Astrocyte of the cerebellum (primary cell): ENCODE data around the gene POLDIP3.
"Not testable (repeated sequence)": the region's sequence is repeated elsewhere in the genome, so short reads cannot be mapped to it uniquely, and the experiment has no call there.

Experiments
- DNase-seq: peaks from one replicate; pipeline ENCODE4 v3.0.0-alpha.2; 2011; ENCODE audit warnings: low read depth
- H3K4me3 ChIP-seq: 2 replicates; pipeline ENCODE4 v1.5.1; 2011; ENCODE audit warnings: mild to moderate bottlenecking, low read depth, low read length, moderate library complexity
- in situ Hi-C: cut with HindIII; loops from 2 replicates; pipeline ENCODE4 v1.10.0; 2017; ENCODE audit warnings: low sequenced_read_pairs
- TF ChIP-seq, protein P1 (sequence below): IDR thresholded peaks from 2 replicates; pipeline ENCODE4 v1.5.1; 2012; ENCODE audit warnings: low read length, low read depth, moderate library complexity, mild to moderate bottlenecking; ENCODE audit errors: missing control alignments

Gene POLDIP3

DNA sequence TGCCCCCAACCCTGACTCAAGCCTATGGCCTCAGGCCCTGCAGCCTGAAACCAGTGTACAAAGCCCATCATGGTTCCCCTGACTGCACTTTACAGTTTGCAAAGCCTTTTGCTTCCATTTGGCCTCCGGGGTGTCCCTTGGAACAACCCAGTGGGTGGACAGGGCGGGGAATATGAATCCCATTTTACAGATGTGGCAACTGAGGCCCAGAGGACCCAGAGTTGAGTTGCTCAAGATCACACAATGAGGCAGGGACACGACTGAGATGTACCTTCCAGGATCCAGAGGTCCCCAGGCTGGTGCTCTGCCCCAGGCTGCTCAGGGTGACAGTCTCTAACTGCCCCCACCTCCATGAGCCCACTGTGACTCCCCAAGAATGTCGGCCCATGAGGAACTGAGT, 5.4 kb upstream of the POLDIP3 start:
- H3K4me3 ChIP-seq, result no peak overlapping the region
- TF ChIP-seq, protein P1, sequence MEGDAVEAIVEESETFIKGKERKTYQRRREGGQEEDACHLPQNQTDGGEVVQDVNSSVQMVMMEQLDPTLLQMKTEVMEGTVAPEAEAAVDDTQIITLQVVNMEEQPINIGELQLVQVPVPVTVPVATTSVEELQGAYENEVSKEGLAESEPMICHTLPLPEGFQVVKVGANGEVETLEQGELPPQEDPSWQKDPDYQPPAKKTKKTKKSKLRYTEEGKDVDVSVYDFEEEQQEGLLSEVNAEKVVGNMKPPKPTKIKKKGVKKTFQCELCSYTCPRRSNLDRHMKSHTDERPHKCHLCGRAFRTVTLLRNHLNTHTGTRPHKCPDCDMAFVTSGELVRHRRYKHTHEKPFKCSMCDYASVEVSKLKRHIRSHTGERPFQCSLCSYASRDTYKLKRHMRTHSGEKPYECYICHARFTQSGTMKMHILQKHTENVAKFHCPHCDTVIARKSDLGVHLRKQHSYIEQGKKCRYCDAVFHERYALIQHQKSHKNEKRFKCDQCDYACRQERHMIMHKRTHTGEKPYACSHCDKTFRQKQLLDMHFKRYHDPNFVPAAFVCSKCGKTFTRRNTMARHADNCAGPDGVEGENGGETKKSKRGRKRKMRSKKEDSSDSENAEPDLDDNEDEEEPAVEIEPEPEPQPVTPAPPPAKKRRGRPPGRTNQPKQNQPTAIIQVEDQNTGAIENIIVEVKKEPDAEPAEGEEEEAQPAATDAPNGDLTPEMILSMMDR, result no peak
- in situ Hi-C loops, result no loop called here
- DNase-seq, result no peak

DNA sequence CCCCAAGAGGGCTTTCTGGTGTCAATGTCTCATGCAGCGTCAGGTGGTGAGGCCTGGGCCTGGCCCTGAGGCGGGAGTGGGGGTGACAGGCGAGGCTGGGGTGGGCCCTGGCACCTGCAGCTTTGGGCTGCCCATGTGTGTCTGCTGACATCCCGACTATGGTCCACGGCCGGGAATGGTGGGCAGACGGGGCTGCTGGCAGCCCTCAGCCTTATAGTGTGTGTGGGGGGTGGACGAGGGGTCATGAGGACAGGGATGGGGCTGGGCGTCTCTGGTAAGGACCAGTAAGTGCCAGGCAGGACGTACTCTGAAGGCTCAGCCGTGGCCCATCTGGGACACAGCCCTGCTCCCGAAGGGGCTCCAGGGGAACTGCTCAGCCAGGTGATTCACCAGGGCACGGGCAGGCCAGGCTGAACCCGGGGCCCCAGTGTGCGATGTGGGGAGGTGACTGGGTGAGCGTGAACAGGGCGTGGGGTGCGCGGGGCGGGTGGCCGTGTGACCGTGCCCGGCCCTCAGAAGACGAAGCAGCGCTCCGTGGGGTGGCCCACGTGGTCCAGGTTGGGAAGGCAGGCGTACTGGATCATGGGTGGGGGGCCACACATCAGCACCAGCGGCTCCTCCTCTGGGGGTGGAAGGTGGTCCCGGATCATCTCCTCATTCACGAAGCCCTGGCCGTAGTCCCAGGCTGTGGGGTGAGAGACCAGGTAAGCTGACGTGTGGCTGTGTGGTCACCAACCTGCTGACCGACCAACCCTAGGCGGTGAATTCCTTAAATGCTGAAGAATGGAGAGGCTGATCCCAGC, 4.8 kb upstream of the POLDIP3 start:
- TF ChIP-seq, protein P1, result no peak
- no peak for DNase-seq
- no peak overlapping the region for H3K4me3 ChIP-seq
- in situ Hi-C loops, result no loop called here

GRCh38 chr22:42617155-42617983, 2.7 kb upstream of the POLDIP3 start:
- TF ChIP-seq, protein P1, result no peak
- in situ Hi-C loops, result no loop called here
- DNase-seq, result no peak
- no peak overlapping the region for H3K4me3 ChIP-seq

DNA sequence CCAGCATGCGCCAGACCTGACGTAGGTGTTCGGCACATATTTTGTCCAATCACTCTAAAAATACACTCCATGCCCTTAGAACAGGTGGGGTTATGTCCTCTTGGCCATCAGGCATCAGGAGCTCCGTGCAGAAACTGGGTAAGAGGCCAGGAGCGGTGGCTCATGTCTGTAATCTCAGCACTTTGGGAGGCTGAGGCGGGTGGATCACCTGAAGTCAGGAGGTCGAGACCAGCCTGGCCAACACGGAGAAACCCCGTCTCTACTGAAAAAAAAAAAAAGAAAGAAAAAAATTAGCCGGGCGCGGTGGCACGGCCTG, 1.1 kb upstream of the POLDIP3 start:
- H3K4me3 ChIP-seq, DNase-seq, in situ Hi-C loops: not testable (repeated sequence)

GRCh38 chr22:42615092-42615859, 593 bp upstream of the POLDIP3 start:
- in situ Hi-C loops, result no loop called here
- peak overlapping the region; percentile 86 for H3K4me3 ChIP-seq
- peak; percentile 99 for DNase-seq
- TF ChIP-seq, protein P1, result no peak

DNA sequence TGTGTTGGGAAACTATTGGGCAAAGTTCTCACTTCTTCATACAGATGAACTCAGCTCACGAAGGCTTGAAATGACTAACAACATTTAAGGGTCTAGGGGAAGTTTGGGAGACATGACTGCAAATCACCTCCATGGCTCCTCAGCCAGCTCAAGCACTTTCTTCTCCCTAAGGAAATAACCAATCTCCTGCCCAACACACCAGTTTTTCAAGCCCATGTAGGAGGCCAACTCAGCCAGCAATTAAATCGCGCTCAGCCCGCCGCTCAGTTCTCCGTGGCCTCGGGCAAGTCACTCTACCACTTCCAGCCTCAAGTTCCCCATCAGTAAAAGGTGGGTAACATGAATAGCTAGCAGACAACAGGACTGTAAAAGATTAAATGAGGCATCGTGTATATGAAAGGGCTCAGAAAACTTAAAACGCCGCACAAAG, 796 bp downstream of the POLDIP3 start:
- peak overlapping the region; percentile 86 for H3K4me3 ChIP-seq
- in situ Hi-C loops, result no loop called here
- TF ChIP-seq, protein P1, result no peak
- DNase-seq, result no peak
